ENCODE results near the gene PAK3. TPM values are rescaled to one million over a fixed set of nuclear protein-coding genes. Genes with fewer than 3 reads are reported as not detected.

Gene PAK3
- total and polyA plus RNA-seq, 4 donors, result 0.10 to 1.4 (median 0.66) TPM

DNA sequence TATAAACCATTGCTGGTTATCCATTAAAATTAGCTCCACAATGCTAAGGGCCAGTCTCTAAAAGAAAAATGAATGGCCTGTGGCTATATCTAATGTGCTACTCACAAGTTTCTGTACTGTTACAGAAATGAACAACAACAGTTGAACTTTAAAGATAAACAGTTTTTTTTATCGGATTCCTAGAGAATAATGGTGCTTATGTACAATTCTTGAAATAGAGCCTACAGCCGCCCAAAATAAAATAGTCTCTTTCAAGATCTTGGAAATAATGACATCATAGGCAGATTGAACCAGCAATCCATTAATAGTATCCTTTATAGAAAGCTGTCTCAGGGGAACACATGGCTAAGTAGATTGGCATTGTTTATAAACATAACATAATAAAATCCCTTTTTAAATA, 23.4 kb downstream of the PAK3 start:
- H3K27me3 ChIP-seq (ENCODE audit: control insufficient read depth in 3 of 3, insufficient read depth in 3 of 3, low read length in 2 of 3), result peaks cover 5 to 68% (median 20%) of the 10 kb centered on the region in 3 donors
- no peaks in the 10 kb centered on the region for H3K4me1 ChIP-seq (ENCODE audit: control insufficient read depth in 5 of 5, insufficient read depth in 5 of 5, low read length in 5 of 5)
- H3K9ac ChIP-seq (ENCODE audit: insufficient read depth in 1 of 2, low read length in 2 of 2), result no peak overlapping the region
- H3K27ac ChIP-seq (ENCODE audit: low read depth in 1 of 2, low read length in 1 of 2), result no peak overlapping the region
- WGBS, 2 donors, result 59 to 80% methylated on average over 2 of the region's 2 CpGs
- DNase-seq (no peak), ATAC-seq (ENCODE audit: insufficient read depth, low FRiP score) (no peak)
- TF ChIP-seq CTCF (IDR thresholded peaks at IDR 0.05; ENCODE audit: control extremely low read depth, extremely low read depth), result no peak
- peaks cover 0 to 2% (median 0%) of the 10 kb centered on the region in 4 donors for H3K9me3 ChIP-seq (ENCODE audit: control insufficient read depth in 4 of 4, insufficient read depth in 3 of 4, low read length in 3 of 4)
- no peaks in the 10 kb centered on the region for H3K36me3 ChIP-seq (ENCODE audit: control insufficient read depth in 4 of 4, insufficient read depth in 4 of 4, low read length in 4 of 4)
- no peak overlapping the region for H3K4me3 ChIP-seq

DNA sequence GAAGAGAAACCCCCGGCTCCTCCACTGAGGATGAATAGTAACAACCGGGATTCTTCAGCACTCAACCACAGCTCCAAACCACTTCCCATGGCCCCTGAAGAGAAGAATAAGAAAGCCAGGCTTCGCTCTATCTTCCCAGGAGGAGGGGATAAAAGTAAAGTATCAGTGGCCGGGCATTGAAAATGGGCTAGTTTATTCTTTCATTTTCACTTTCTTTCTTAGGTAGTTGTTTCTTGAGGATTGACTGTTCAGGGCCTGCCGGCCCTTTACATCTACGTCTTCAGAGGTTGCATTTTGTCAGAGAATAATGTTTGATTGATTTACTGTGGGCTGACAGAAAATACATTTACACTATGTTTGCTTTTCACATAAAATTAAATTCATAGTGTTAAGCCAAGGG, 27.1 kb downstream of the PAK3 start:
- Histone ChIP-seq H3K27ac (ENCODE audit: low read depth in 1 of 2, low read length in 1 of 2) (no peak overlapping the region), H3K27me3 (ENCODE audit: control insufficient read depth in 3 of 3, insufficient read depth in 3 of 3, low read length in 2 of 3) (peaks cover 5 to 62% (median 14%) of the 10 kb centered on the region in 3 donors), H3K4me3 (no peak overlapping the region), H3K4me1 (ENCODE audit: control insufficient read depth in 5 of 5, insufficient read depth in 5 of 5, low read length in 5 of 5) (no peaks in the 10 kb centered on the region), H3K9me3 (ENCODE audit: control insufficient read depth in 4 of 4, insufficient read depth in 3 of 4, low read length in 3 of 4) (no peaks in the 10 kb centered on the region), H3K36me3 (ENCODE audit: control insufficient read depth in 4 of 4, insufficient read depth in 4 of 4, low read length in 4 of 4) (no peaks in the 10 kb centered on the region), H3K9ac (ENCODE audit: insufficient read depth in 1 of 2, low read length in 2 of 2) (no peak overlapping the region)
- DNase-seq, result no peak
- WGBS, 2 donors, result 65 to 82% methylated on average over 6 of the region's 6 CpGs
- ATAC-seq (ENCODE audit: insufficient read depth, low FRiP score), result no peak
- TF ChIP-seq CTCF (IDR thresholded peaks at IDR 0.05; ENCODE audit: control extremely low read depth, extremely low read depth), result no peak

DNA sequence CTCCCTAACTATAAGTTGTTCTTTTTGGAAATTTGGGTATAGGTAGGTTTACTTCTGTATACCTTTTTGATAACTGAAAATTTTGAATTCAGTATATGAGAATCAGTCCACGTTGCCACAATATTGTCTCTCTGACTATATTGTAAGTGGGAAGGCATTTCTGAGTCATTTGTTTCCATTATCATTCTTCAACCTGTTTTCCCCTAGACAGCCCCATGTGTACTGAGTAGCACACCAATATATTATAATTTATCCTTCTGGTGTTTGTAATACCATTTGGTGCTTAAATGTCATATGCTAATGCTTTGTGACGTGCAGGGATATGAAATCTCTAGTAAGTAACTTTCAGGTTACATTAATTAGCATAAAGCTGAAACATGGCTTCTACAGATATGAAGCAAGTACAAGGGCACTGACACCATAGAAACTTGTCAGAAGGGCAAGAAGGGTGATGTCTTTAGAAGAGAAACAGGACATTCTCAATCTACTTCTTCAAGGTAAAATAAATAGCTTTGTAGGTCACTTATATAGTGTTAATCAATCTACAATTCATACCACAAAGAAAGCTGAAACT, 27.7 kb downstream of the PAK3 start:
- no peak overlapping the region for H3K9ac ChIP-seq (ENCODE audit: insufficient read depth in 1 of 2, low read length in 2 of 2)
- H3K4me3 ChIP-seq, result no peak overlapping the region
- no peaks in the 10 kb centered on the region for H3K4me1 ChIP-seq (ENCODE audit: control insufficient read depth in 5 of 5, insufficient read depth in 5 of 5, low read length in 5 of 5)
- no peak for TF ChIP-seq CTCF (IDR thresholded peaks at IDR 0.05; ENCODE audit: control extremely low read depth, extremely low read depth)
- H3K36me3 ChIP-seq (ENCODE audit: control insufficient read depth in 4 of 4, insufficient read depth in 4 of 4, low read length in 4 of 4), result no peaks in the 10 kb centered on the region
- DNase-seq (no peak), ATAC-seq (ENCODE audit: insufficient read depth, low FRiP score) (no peak)
- no peak overlapping the region for H3K27ac ChIP-seq (ENCODE audit: low read depth in 1 of 2, low read length in 1 of 2)
- no peaks in the 10 kb centered on the region for H3K9me3 ChIP-seq (ENCODE audit: control insufficient read depth in 4 of 4, insufficient read depth in 3 of 4, low read length in 3 of 4)
- 56 to 86% methylated on average over 2 of the region's 2 CpGs for WGBS, 2 donors
- peaks cover 5 to 66% (median 15%) of the 10 kb centered on the region in 3 donors for H3K27me3 ChIP-seq (ENCODE audit: control insufficient read depth in 3 of 3, insufficient read depth in 3 of 3, low read length in 2 of 3)

GRCh38 chrX:111124418-111124817, 28.4 kb downstream of the PAK3 start:
- Histone ChIP-seq H3K27me3 (ENCODE audit: control insufficient read depth in 3 of 3, insufficient read depth in 3 of 3, low read length in 2 of 3) (peaks cover 5 to 68% (median 19%) of the 10 kb centered on the region in 3 donors), H3K27ac (ENCODE audit: low read depth in 1 of 2, low read length in 1 of 2) (no peak overlapping the region), H3K4me3 (no peak overlapping the region), H3K36me3 (ENCODE audit: control insufficient read depth in 4 of 4, insufficient read depth in 4 of 4, low read length in 4 of 4) (no peaks in the 10 kb centered on the region), H3K4me1 (ENCODE audit: control insufficient read depth in 5 of 5, insufficient read depth in 5 of 5, low read length in 5 of 5) (no peaks in the 10 kb centered on the region), H3K9me3 (ENCODE audit: control insufficient read depth in 4 of 4, insufficient read depth in 3 of 4, low read length in 3 of 4) (no peaks in the 10 kb centered on the region), H3K9ac (ENCODE audit: insufficient read depth in 1 of 2, low read length in 2 of 2) (no peak overlapping the region)
- TF ChIP-seq CTCF (IDR thresholded peaks at IDR 0.05; ENCODE audit: control extremely low read depth, extremely low read depth), result no peak
- DNase-seq (no peak), ATAC-seq (ENCODE audit: insufficient read depth, low FRiP score) (no peak)
- 52 to 61% methylated on average over 2 of the region's 2 CpGs for WGBS, 2 donors
